H1 (cell line): ENCODE results near the gene HTRA1.

Experiments used
- CREB1 ChIP-seq: IDR thresholded peaks from 2 replicates; pipeline ENCODE4 v1.6.1; 2012; ENCODE audit warnings: inconsistent platforms
- CTCF ChIP-seq, 3 experiments: IDR thresholded peaks; 1 replicate in 2 of 3; 2 replicates in 1 of 3; pipeline versions ENCODE4 v1.5.1 to v1.6.1; 2011; ENCODE audit warnings: low read length in 3 of 3, mild to moderate bottlenecking in 3 of 3, inconsistent platforms in 2 of 3, low read depth in 1 of 3, moderate library complexity in 1 of 3; ENCODE audit not compliant: insufficient read depth in 1 of 3; ENCODE audit errors: control extremely low read depth in 1 of 3
- EGR1 ChIP-seq: IDR thresholded peaks from 2 replicates; pipeline ENCODE4 v1.6.1; 2011; ENCODE audit warnings: low read depth, low read length, borderline replicate concordance
- KDM5A ChIP-seq: fragments of 200-600 bp; IDR thresholded peaks from 2 replicates; pipeline ENCODE4 v1.7.1; 2012; ENCODE audit warnings: mild to moderate bottlenecking, low read length, inconsistent platforms, mixed read lengths
- RBBP5 ChIP-seq: IDR thresholded peaks from 2 replicates; pipeline ENCODE4 v1.7.1; 2012; ENCODE audit warnings: low read depth, mild to moderate bottlenecking, inconsistent platforms, low read length, moderate library complexity, borderline replicate concordance

DNA sequence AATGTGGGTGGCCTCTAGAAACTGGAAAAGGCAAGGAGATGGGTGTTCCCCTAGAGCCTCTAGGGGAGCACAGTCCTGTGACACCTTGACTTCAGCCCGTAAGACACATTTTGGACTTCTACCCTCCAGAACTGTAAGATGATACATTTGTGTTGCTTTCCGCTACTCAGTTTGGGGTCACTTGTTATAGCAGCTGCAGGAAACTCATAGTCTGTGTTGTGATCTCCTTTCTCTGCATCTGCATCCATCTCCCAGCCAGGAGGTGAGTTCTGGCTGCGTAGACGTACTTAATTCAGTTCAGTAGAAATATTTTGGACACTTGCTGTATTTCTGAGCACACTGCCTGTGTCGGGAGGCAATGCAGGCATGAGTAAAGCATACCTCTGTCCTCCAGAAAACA is 69.9 kb downstream of the HTRA1 start:
- TF ChIP-seq CTCF (IDR thresholded peaks at IDR 0.05; ENCODE audit: control extremely low read depth in 1 of 3, insufficient read depth in 1 of 3, low read depth in 1 of 3, low read length in 3 of 3), result no peak
- no peak for TF ChIP-seq KDM5A
- TF ChIP-seq EGR1, result no peak
- no peak for TF ChIP-seq RBBP5
- TF ChIP-seq CREB1, result no peak
